SK-N-SH treated with all-trans-retinoic acid at 6 μM for 48 hours (cell line): Measurements from ENCODE around the gene UBR3.
"Not testable (repeated sequence)": the region's sequence is repeated elsewhere in the genome, so short reads cannot be mapped to it uniquely, and the experiment has no call there.

Source experiments
- ARNTL ChIP-seq: fragments of 450-650 bp; formaldehyde crosslinking; IDR thresholded peaks from 2 replicates; pipeline ENCODE4 v1.5.0; 2020; ENCODE audit warnings: low read depth, mild to moderate bottlenecking, moderate library complexity, borderline replicate concordance
- TCF4 ChIP-seq: fragments of 250-450 bp; sonication (Bioruptor Pico); IDR thresholded peaks from 2 replicates; pipeline ENCODE4 v1.8.0; 2021; ENCODE audit warnings: mild to moderate bottlenecking, moderate library complexity, borderline replicate concordance

DNA sequence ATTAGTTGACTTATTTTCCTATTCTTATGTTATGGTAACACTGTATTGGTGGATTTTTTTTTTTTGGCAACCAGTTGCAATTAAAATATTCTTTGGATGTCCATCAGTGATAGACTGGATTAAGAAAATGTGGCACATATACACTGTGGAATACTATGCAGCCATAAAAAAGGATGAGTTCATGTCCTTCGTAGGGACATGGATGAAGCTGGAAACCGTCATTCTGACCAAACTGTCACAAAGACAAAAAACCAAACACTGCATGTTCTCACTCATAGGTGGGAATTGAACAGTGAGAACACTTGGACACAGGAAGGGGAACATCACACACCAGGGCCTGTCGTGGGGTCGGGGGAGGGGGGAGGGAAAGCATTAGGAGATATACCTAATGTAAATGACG lies 130.0 kb downstream of the UBR3 start:
- TF ChIP-seq ARNTL, TCF4 (CRISPR knock-in tag): not testable (repeated sequence)
